Peyer's patch (tissue), 4 donors: ENCODE results near the gene VCL. TPM values are rescaled to one million over a fixed set of nuclear protein-coding genes. Genes with fewer than 3 reads are reported as not detected.

Experiments
- DNase-seq, 3 donors: peaks; one replicate each; pipeline ENCODE4 v3.0.0-alpha.2; 2017 to 2019
- H3K27ac ChIP-seq, 4 donors: fragments of 200-600 bp; sonication (generic); one replicate each; pipeline ENCODE4 v1.5.1; 2016 to 2019
- H3K27me3 ChIP-seq, 2 donors: fragments of 200-600 bp; sonication (generic); one replicate each; pipeline ENCODE4 v1.5.1; 2019
- H3K36me3 ChIP-seq, 3 donors: fragments of 200-600 bp; sonication (generic); one replicate each; pipeline ENCODE4 v1.5.1; 2016 to 2019
- H3K4me1 ChIP-seq, 4 donors: fragments of 200-600 bp; sonication (generic); one replicate each; pipeline ENCODE4 v1.5.1; 2016 to 2019
- H3K4me3 ChIP-seq, 4 donors: fragments of 200-600 bp; sonication (generic); 1 replicate in 3 of 4; 2 replicates in 1 of 4; pipeline ENCODE4 v1.5.1; 2016 to 2019; ENCODE audit warnings: mild to moderate bottlenecking in 1 of 4
- H3K9me3 ChIP-seq, 4 donors: fragments of 200-600 bp; sonication (generic); one replicate each; pipeline ENCODE4 v1.5.1; 2016 to 2019; ENCODE audit warnings: mild to moderate bottlenecking in 1 of 4
- CTCF ChIP-seq, 6 experiments: fragments of 450-650 bp in 4 of 6; fragments of 200-600 bp in 2 of 6; sonication (generic) in 1 of 6; IDR thresholded peaks; one replicate each; pipeline ENCODE4 v1.5.1; 2017 to 2019; ENCODE audit warnings: antibody characterized with exemption in 6 of 6, mild to moderate bottlenecking in 3 of 6, moderate library complexity in 1 of 6
- POLR2A ChIP-seq, 2 donors: fragments of 450-650 bp; IDR thresholded peaks; one replicate each; pipeline ENCODE4 v1.5.1; 2017; ENCODE audit warnings: antibody characterized with exemption in 2 of 2, mild to moderate bottlenecking in 2 of 2, moderate library complexity in 2 of 2
- total RNA-seq, 4 donors: library from RNA; depleted of rRNA; stranded (reverse); fragments of >200 nt; gene quantifications; one replicate each; pipeline ENCODE4 v1.1.0, GENCODE V29; 2016

The VCL gene
- total RNA-seq, result 100 to 1,000 TPM in 1 of 4 donors, 10 to 100 TPM in 3; 36.3 to 103 (median 61.4) TPM

- TF ChIP-seq CTCF (IDR thresholded peaks at IDR 0.05), result no peak
- TF ChIP-seq POLR2A (IDR thresholded peaks at IDR 0.05), result peak; percentile 98 to 99
- H3K36me3 ChIP-seq, result no peaks in the 10 kb centered on the region
- DNase-seq, result peak; percentile 96 to 99 (median 99)
Observed at GRCh38 chr10:73997787-73998622, at the start of gene VCL. VCL (plus strand) TSS chr10:73998116; CDS start chr10:73998208, 92 bp downstream.

GRCh38 chr10:73948947-73949633 lies 48.8 kb upstream of the VCL start:
- Histone ChIP-seq H3K9me3 (no peaks in the 10 kb centered on the region), H3K27me3 (no peaks in the 10 kb centered on the region), H3K27ac (no peak overlapping the region), H3K4me1 (no peaks in the 10 kb centered on the region), H3K4me3 (no peak overlapping the region), H3K36me3 (no peaks in the 10 kb centered on the region)
- no peak for DNase-seq
- TF ChIP-seq CTCF (IDR thresholded peaks at IDR 0.05), result no peak
- no peak for TF ChIP-seq POLR2A (IDR thresholded peaks at IDR 0.05)

More at GRCh38 chr10:73997787-73998622, at the start of gene VCL:
- peak within 1 kb of the TSS; percentile 56 to 99 (median 82) for H3K4me3 ChIP-seq
- peak within 1 kb of the TSS; percentile 79 to 99 (median 90) for H3K27ac ChIP-seq
- no peaks in the 10 kb centered on the region for H3K27me3 ChIP-seq
- no peaks in the 10 kb centered on the region for H3K9me3 ChIP-seq
- peaks cover 0 to 23% (median 0%) of the 10 kb centered on the region in 4 donors for H3K4me1 ChIP-seq

GRCh38 chr10:73950155-73950948 lies 47.6 kb upstream of the VCL start:
- TF ChIP-seq POLR2A (IDR thresholded peaks at IDR 0.05) (no peak), CTCF (IDR thresholded peaks at IDR 0.05) (no peak)
- no peak overlapping the region for H3K27ac ChIP-seq
- no peaks in the 10 kb centered on the region for H3K36me3 ChIP-seq
- H3K4me3 ChIP-seq, result no peak overlapping the region
- no peaks in the 10 kb centered on the region for H3K9me3 ChIP-seq
- no peaks in the 10 kb centered on the region for H3K4me1 ChIP-seq
- no peaks in the 10 kb centered on the region for H3K27me3 ChIP-seq
- DNase-seq, result peak in 1 of 3 donors; percentile 22

GRCh38 chr10:73953665-73954064 lies 44.3 kb upstream of the VCL start:
- H3K4me3 ChIP-seq, result no peak overlapping the region
- no peaks in the 10 kb centered on the region for H3K9me3 ChIP-seq
- no peaks in the 10 kb centered on the region for H3K27me3 ChIP-seq
- no peaks in the 10 kb centered on the region for H3K36me3 ChIP-seq
- TF ChIP-seq POLR2A (IDR thresholded peaks at IDR 0.05) (no peak), CTCF (IDR thresholded peaks at IDR 0.05) (no peak)
- peak in 1 of 3 donors; percentile 27 for DNase-seq
- peaks cover 0 to 19% (median 12%) of the 10 kb centered on the region in 4 donors for H3K4me1 ChIP-seq
- no peak overlapping the region for H3K27ac ChIP-seq

GRCh38 chr10:73954737-73955136 lies 43.2 kb upstream of the VCL start:
- Histone ChIP-seq H3K27me3 (no peaks in the 10 kb centered on the region), H3K27ac (no peak overlapping the region), H3K36me3 (no peaks in the 10 kb centered on the region), H3K9me3 (no peaks in the 10 kb centered on the region), H3K4me1 (peaks cover 0 to 24% (median 12%) of the 10 kb centered on the region in 4 donors), H3K4me3 (no peak overlapping the region)
- DNase-seq, result no peak
- TF ChIP-seq CTCF (IDR thresholded peaks at IDR 0.05), result no peak
- no peak for TF ChIP-seq POLR2A (IDR thresholded peaks at IDR 0.05)
